Measurements from ENCODE around the gene TRPM2.

GRCh38 chr21:44334329-44335030 lies 18.9 kb upstream of the TRPM2 start:
- TF ChIP-seq, protein P1, sequence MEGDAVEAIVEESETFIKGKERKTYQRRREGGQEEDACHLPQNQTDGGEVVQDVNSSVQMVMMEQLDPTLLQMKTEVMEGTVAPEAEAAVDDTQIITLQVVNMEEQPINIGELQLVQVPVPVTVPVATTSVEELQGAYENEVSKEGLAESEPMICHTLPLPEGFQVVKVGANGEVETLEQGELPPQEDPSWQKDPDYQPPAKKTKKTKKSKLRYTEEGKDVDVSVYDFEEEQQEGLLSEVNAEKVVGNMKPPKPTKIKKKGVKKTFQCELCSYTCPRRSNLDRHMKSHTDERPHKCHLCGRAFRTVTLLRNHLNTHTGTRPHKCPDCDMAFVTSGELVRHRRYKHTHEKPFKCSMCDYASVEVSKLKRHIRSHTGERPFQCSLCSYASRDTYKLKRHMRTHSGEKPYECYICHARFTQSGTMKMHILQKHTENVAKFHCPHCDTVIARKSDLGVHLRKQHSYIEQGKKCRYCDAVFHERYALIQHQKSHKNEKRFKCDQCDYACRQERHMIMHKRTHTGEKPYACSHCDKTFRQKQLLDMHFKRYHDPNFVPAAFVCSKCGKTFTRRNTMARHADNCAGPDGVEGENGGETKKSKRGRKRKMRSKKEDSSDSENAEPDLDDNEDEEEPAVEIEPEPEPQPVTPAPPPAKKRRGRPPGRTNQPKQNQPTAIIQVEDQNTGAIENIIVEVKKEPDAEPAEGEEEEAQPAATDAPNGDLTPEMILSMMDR (IDR thresholded peaks at IDR 0.05): no peak
- TF ChIP-seq POLR2A (IDR thresholded peaks at IDR 0.05): no peak

Measured in esophagus squamous epithelium (tissue), 4 donors.